HCT116 (cell line): ENCODE results near the gene MYOT. TPM values are rescaled to one million over a fixed set of nuclear protein-coding genes. Genes with fewer than 3 reads are reported as not detected.
"Not testable (repeated sequence)": the region's sequence is repeated elsewhere in the genome, so short reads cannot be mapped to it uniquely, and the experiment has no call there.

ENCODE experiments used
- ATAC-seq: fragments of 200-7000 bp; cut with Tn5 transposase; 2 replicates; pipeline ENCODE4 v1.9.1; 2020; ENCODE audit warnings: mild to moderate bottlenecking, moderate library complexity
- BruUV-seq: library from RNA; stranded (reverse); fragments of 400-500 nt; replicated peaks from 2 replicates; lab custom pipeline; 2021; lab: Mats Ljungman, UMichigan
- CTCF ChIA-PET: fragments of 300-600 bp; sonication (Branson Sonifier 250); formaldehyde crosslinking; loops from one replicate; lab custom pipeline; 2021; ENCODE audit warnings: antibody characterized with exemption; lab: Charles Lee
- POLR2A ChIA-PET: fragments of 300-600, 350-600 bp; sonication (Branson Sonifier 250); formaldehyde crosslinking; loops from one replicate; lab custom pipeline; 2021; ENCODE audit warnings: antibody characterized with exemption; lab: Charles Lee
- RAD21 ChIA-PET, 2 experiments: fragments of 300-600 bp; sonication (Branson Sonifier 250); formaldehyde crosslinking; loops; one replicate each; lab custom pipeline; 2023; ENCODE audit warnings: low total read pairs in 2 of 2; ENCODE audit not compliant: uncharacterized antibody in 2 of 2, unreplicated experiment in 2 of 2, low non-redundant PET in 1 of 2; lab: Charles Lee
- DNase-seq: peaks from one replicate; pipeline ENCODE4 v3.0.0-alpha.2; 2010; ENCODE audit warnings: low read depth, low spot score
- H2AFZ ChIP-seq: fragments of 200-600 bp; shearing (Covaris generic), sonication (generic); 2 replicates; pipeline ENCODE4 v1.6.1; 2017; ENCODE audit warnings: low read depth, mixed run types, mixed read lengths, antibody characterized with exemption, low read length; ENCODE audit not compliant: poor library complexity, severe bottlenecking
- H3K27ac ChIP-seq: 2 replicates; pipeline ENCODE4 v1.5.1; 2012; ENCODE audit warnings: low read depth, low read length
- H3K27me3 ChIP-seq: fragments of 200-600 bp; sonication (generic); 2 replicates; pipeline ENCODE4 v1.6.1; 2016; ENCODE audit warnings: mixed run types, low read length, mixed read lengths; ENCODE audit not compliant: insufficient read depth
- H3K36me3 ChIP-seq, 2 experiments: fragments of 200-500 bp in 1 of 2; fragments of 200-600 bp in 1 of 2; sonication (Bioruptor generic) in 1 of 2; sonication (generic) in 1 of 2; 2 replicates each; pipeline versions ENCODE4 v1.5.1 to v1.6.1; 2014 to 2016; ENCODE audit warnings: low read length in 2 of 2, inconsistent platforms in 1 of 2, mixed read lengths in 1 of 2, mixed run types in 1 of 2; ENCODE audit not compliant: insufficient read depth in 2 of 2, control insufficient read depth in 1 of 2
- H3K4me1 ChIP-seq, 2 experiments: fragments of 200-600 bp in 1 of 2; sonication (generic) in 1 of 2; 2 replicates each; pipeline versions ENCODE4 v1.5.1 to v1.6.1; 2012 to 2017; ENCODE audit warnings: low read length in 2 of 2, inconsistent platforms in 1 of 2, mild to moderate bottlenecking in 1 of 2, mixed read lengths in 1 of 2, mixed run types in 1 of 2, moderate library complexity in 1 of 2; ENCODE audit not compliant: insufficient read depth in 2 of 2, control insufficient read depth in 1 of 2
- H3K4me2 ChIP-seq: fragments of 200-600 bp; sonication (generic); 2 replicates; pipeline ENCODE4 v1.6.1; 2017; ENCODE audit warnings: mixed run types, low read length, mixed read lengths
- H3K4me3 ChIP-seq, 2 experiments: fragments of 200-600 bp in 1 of 2; sonication (generic) in 1 of 2; replicated peaks in 1 of 2; 2 replicates each; pipeline ENCODE4 v1.5.1; 2011 to 2016; ENCODE audit warnings: low read length in 2 of 2, control low read depth in 1 of 2, low read depth in 1 of 2, mild to moderate bottlenecking in 1 of 2, mixed read lengths in 1 of 2, mixed run types in 1 of 2
- H3K79me2 ChIP-seq: fragments of 200-600 bp; sonication (generic); 2 replicates; pipeline ENCODE4 v1.6.1; 2017; ENCODE audit warnings: mild to moderate bottlenecking, mixed run types, low read length, moderate library complexity, mixed read lengths; ENCODE audit not compliant: insufficient read depth
- H3K9ac ChIP-seq: fragments of 200-600 bp; sonication (generic); 2 replicates; pipeline ENCODE4 v1.6.1; 2016; ENCODE audit warnings: low read length, mixed read lengths
- H3K9me2 ChIP-seq: fragments of 200-600 bp; sonication (generic), shearing (Covaris generic); 2 replicates; pipeline ENCODE4 v1.6.1; 2017; ENCODE audit warnings: mixed run types, mild to moderate bottlenecking, moderate library complexity; ENCODE audit not compliant: insufficient read depth
- H3K9me3 ChIP-seq, 2 experiments: fragments of 200-500 bp in 1 of 2; fragments of 200-600 bp in 1 of 2; sonication (Bioruptor generic) in 1 of 2; sonication (generic) in 1 of 2; 2 replicates each; pipeline ENCODE4 v1.6.1; 2014 to 2017; ENCODE audit warnings: low read length in 2 of 2, mixed read lengths in 2 of 2, inconsistent platforms in 1 of 2, low read depth in 1 of 2, mild to moderate bottlenecking in 1 of 2, mixed run types in 1 of 2, moderate library complexity in 1 of 2; ENCODE audit not compliant: control insufficient read depth in 1 of 2, insufficient read depth in 1 of 2
- H4K20me1 ChIP-seq: fragments of 200-600 bp; sonication (generic), shearing (Covaris generic); 2 replicates; pipeline ENCODE4 v1.6.1; 2017; ENCODE audit warnings: mixed run types, mild to moderate bottlenecking, moderate library complexity; ENCODE audit not compliant: insufficient read depth
- CEBPB ChIP-seq: IDR thresholded peaks from 2 replicates; pipeline ENCODE4 v1.6.1; 2012; ENCODE audit warnings: low read depth
- POLR2AphosphoS5 ChIP-seq: IDR thresholded peaks from 2 replicates; pipeline ENCODE4 v1.6.1; 2011; ENCODE audit warnings: mild to moderate bottlenecking, low read depth, low read length, moderate library complexity
- RAD21 ChIP-seq: IDR thresholded peaks from 2 replicates; pipeline ENCODE4 v1.6.1; 2012; ENCODE audit warnings: low read depth, mild to moderate bottlenecking
- SIN3A ChIP-seq: IDR thresholded peaks from 2 replicates; pipeline ENCODE4 v1.6.1; 2012; ENCODE audit warnings: low read depth
- SP1 ChIP-seq: IDR thresholded peaks from 2 replicates; pipeline ENCODE4 v1.6.1; 2012; ENCODE audit warnings: low read depth
- SRF ChIP-seq: IDR thresholded peaks from 2 replicates; pipeline ENCODE4 v1.6.1; 2012; ENCODE audit warnings: low read depth
- YY1 ChIP-seq: IDR thresholded peaks from 2 replicates; pipeline ENCODE4 v1.6.1; 2011; ENCODE audit warnings: low read length, low read depth, moderate library complexity, mild to moderate bottlenecking; ENCODE audit not compliant: insufficient replicate concordance; ENCODE audit errors: extremely low read depth
- intact Hi-C: fragments of 100-400 bp; cut with micrococcal nuclease; formaldehyde crosslinking; loops from 2 replicates; pipeline ENCODE4 v1.10.0; 2022
- total RNA-seq: library from RNA; stranded (reverse); gene quantifications from one replicate; pipeline ENCODE4 v1.2.1, GENCODE V29; 2021; ENCODE audit not compliant: unreplicated experiment

MYOT gene
- total RNA-seq, 1 experiment from 2014 or later, result not detected

GRCh38 chr5:137847687-137848086, 20.0 kb upstream of the MYOT start:
- no peak for DNase-seq
- CTCF ChIA-PET, result interaction anchor here (0.8 to 1.2 kb wide), 2 partner anchors 25 to 96 kb away, joined by 3 read pairs; no protein-coding TSS in a partner anchor
- no peaks in the 10 kb centered on the region for H3K36me3 ChIP-seq
- intact Hi-C loops, result no loop called here
- no peak overlapping the region for H3K4me2 ChIP-seq
- no peaks in the 10 kb centered on the region for H3K27me3 ChIP-seq
- TF ChIP-seq SIN3A, result no peak
- no peak for TF ChIP-seq RAD21
- TF ChIP-seq POLR2AphosphoS5, result no peak
- TF ChIP-seq SP1, result no peak
- TF ChIP-seq YY1, result no peak
- no peak for TF ChIP-seq SRF
- TF ChIP-seq CEBPB, result no peak
- POLR2A ChIA-PET, result no interaction called here
- H3K9ac ChIP-seq, result no peak overlapping the region
- no peaks in the 10 kb centered on the region for H3K9me3 ChIP-seq
- H3K79me2 ChIP-seq, result no peaks in the 10 kb centered on the region
- no peak overlapping the region for H3K27ac ChIP-seq
- no peak overlapping the region for H2AFZ ChIP-seq
- H4K20me1 ChIP-seq, result no peaks in the 10 kb centered on the region
- no peaks in the 10 kb centered on the region for H3K4me1 ChIP-seq
- BruUV-seq, result no TSS peak
- H3K4me3 ChIP-seq, result no peak overlapping the region
- RAD21 ChIA-PET, result no interaction called here
- no peaks in the 10 kb centered on the region for H3K9me2 ChIP-seq
- no peak for ATAC-seq

- intact Hi-C loops, H2AFZ ChIP-seq, H3K79me2 ChIP-seq, ATAC-seq, H3K27ac ChIP-seq, H3K4me3 ChIP-seq, BruUV-seq, H3K9me2 ChIP-seq, H4K20me1 ChIP-seq, RAD21 ChIA-PET, H3K9ac ChIP-seq, H3K36me3 ChIP-seq, H3K4me2 ChIP-seq, DNase-seq, H3K4me1 ChIP-seq, H3K27me3 ChIP-seq, CTCF ChIA-PET, H3K9me3 ChIP-seq, POLR2A ChIA-PET: not testable (repeated sequence)
These were observed 14.5 kb upstream of the MYOT start for GRCh38 chr5:137853165-137853564.
